B cell (primary cell): ENCODE results near the gene DTD1.

ENCODE experiments used
- CTCF ChIP-seq: fragments of 200-600 bp; IDR thresholded peaks from one replicate; pipeline ENCODE4 v1.8.0; 2022; ENCODE audit warnings: antibody characterized with exemption, mild to moderate bottlenecking
- EZH2 ChIP-seq: IDR thresholded peaks from 2 replicates; pipeline ENCODE4 v1.6.1; 2012; ENCODE audit warnings: borderline replicate concordance, low read depth, mild to moderate bottlenecking, moderate library complexity, low read length; ENCODE audit not compliant: insufficient read depth, poor library complexity, severe bottlenecking

DNA sequence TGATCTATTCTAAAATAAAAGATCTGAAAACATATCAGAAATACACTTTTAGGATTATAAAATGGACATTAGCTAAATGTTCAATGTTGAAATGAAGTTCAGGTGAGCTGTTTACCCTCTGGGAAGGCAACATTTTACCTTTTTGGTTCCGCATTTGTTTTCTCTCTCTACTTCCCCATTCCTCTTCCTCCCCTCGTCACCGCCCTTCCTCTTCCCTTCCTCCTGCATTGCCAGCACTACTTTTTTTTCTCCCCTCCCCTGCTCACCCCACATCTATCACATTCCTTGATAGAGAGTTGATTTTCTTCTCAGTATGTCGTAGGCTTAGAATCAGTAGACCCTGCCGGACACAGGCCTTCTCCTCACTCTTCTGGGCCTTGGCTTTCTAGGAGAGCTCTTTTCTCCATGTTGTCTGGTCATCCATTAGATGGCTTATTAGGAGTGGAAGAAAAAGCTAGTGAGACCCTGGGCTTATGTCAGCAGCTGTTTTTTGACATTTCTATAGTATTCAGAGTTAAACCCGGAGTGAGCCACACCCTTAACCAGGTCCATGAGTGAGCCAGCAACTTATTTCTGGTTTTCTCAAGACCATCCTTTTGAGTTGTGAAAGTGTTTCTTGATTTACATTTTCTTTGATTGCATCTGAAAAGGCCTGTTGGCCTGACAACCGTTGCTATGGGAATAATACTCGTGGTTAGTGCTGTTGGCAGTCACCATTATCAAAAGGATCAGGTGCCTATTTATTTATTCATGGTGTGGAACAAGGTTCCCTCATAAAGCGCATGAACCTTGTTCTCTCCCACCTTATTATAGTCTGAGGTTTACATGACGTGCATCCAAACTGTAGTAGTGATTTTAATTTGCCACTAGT, 90.9 kb downstream of the DTD1 start:
- TF ChIP-seq CTCF (no peak), EZH2 (no peak)
